ENCODE measurements around the gene CAPS2. TPM values are rescaled to one million over a fixed set of nuclear protein-coding genes. Genes with fewer than 3 reads are reported as not detected.

Gene CAPS2
- total RNA-seq, 1 experiment from 2014 or later: 4.3 TPM

GRCh38 chr12:75239987-75240386, 90.1 kb downstream of the CAPS2 start:
- H3K36me3 Mint-ChIP-seq (ENCODE audit: insufficient read depth in 1 of 3, low read depth in 3 of 3): no peaks in the 10 kb centered on the region; a peak in 1 of 7 replicates
- no peak overlapping the region for H3K9ac ChIP-seq (ENCODE audit: extremely low read depth, insufficient read length, low read length)
- H3K4me1 Mint-ChIP-seq: no peaks in the 10 kb centered on the region
- H2BK120ac ChIP-seq (ENCODE audit: low read depth, low read length, poor library complexity, severe bottlenecking): no peak overlapping the region
- H3K27me3 Mint-ChIP-seq (ENCODE audit: low read depth): no peaks in the 10 kb centered on the region
- no peak overlapping the region for H2AK5ac ChIP-seq (ENCODE audit: insufficient read length, low read length)
- H3K18ac ChIP-seq (ENCODE audit: insufficient read length, low read depth, low read length): no peak overlapping the region
- no peak overlapping the region for H3K14ac ChIP-seq (ENCODE audit: insufficient read depth, low read length)
- H2BK20ac ChIP-seq (ENCODE audit: low read depth, low read length, poor library complexity, severe bottlenecking): no peak overlapping the region
- H3K4me2 ChIP-seq (ENCODE audit: insufficient read depth, insufficient read length, low read length): no peak overlapping the region
- DNase-seq: no peak
- no peak overlapping the region for H2AFZ ChIP-seq (ENCODE audit: low read length)
- H3K23me2 ChIP-seq (ENCODE audit: insufficient read length, low read depth, low read length, poor library complexity, severe bottlenecking): no peaks in the 10 kb centered on the region
- H3K79me1 ChIP-seq (ENCODE audit: insufficient read depth, low read depth, low read length, poor library complexity, severe bottlenecking): no peaks in the 10 kb centered on the region
- H2BK15ac ChIP-seq (ENCODE audit: low read depth, low read length): no peak overlapping the region
- H3K27me3 ChIP-seq (ENCODE audit: insufficient read depth, low read length): no peaks in the 10 kb centered on the region
- H3K9me3 ChIP-seq (ENCODE audit: control insufficient read depth, low read depth, low read length): no peaks in the 10 kb centered on the region
- TF ChIP-seq CTCF (conservative IDR thresholded peaks at IDR 0.05): no peak
- H4K20me1 ChIP-seq (ENCODE audit: control insufficient read depth, insufficient read depth, insufficient read length): no peaks in the 10 kb centered on the region
- no peak overlapping the region for H4K5ac ChIP-seq (ENCODE audit: insufficient read length, low read depth, low read length)
- no peak overlapping the region for H4K8ac ChIP-seq (replicated peaks; ENCODE audit: insufficient read length, low read depth, low read length)
- no peak overlapping the region for H3T11ph ChIP-seq (ENCODE audit: low read length)
- no peak overlapping the region for H3K56ac ChIP-seq (ENCODE audit: insufficient read length, low read depth, low read length)
- H3K27ac ChIP-seq (ENCODE audit: insufficient read length, low read depth, low read length): no peak overlapping the region
- no peak overlapping the region for H3K4ac ChIP-seq (ENCODE audit: low read depth, low read length)
- H2BK12ac ChIP-seq (ENCODE audit: insufficient read length, low read depth, low read length): no peak overlapping the region
- peaks cover 3 to 5% of the 10 kb centered on the region in 2 experiments; a peak in 3 of 5 replicates for H3K9me3 Mint-ChIP-seq
- H3K79me2 ChIP-seq (ENCODE audit: insufficient read depth, low read length): no peaks in the 10 kb centered on the region
- no peak overlapping the region for H3K23ac ChIP-seq (ENCODE audit: insufficient read length, low read depth, low read length)
- H2BK5ac ChIP-seq (ENCODE audit: insufficient read length, low read length): no peak overlapping the region
- H4K91ac ChIP-seq (ENCODE audit: insufficient read length, low read depth, low read length): no peak overlapping the region
- no peaks in the 10 kb centered on the region for H3K4me1 ChIP-seq (ENCODE audit: insufficient read depth, low read length)
- H3K4me3 Mint-ChIP-seq: no peak overlapping the region
- no peak overlapping the region for H3K27ac Mint-ChIP-seq
